H1 (cell line): Measurements from ENCODE around the gene PXDC1. TPM values are rescaled to one million over a fixed set of nuclear protein-coding genes. Genes with fewer than 3 reads are reported as not detected.

ENCODE experiments used
- CTCF ChIA-PET: fragments of 300-600 bp; sonication (Branson Sonifier 250); formaldehyde crosslinking; loops from one replicate; lab custom pipeline; 2021; ENCODE audit not compliant: partially characterized antibody; lab: Charles Lee
- POLR2A ChIA-PET: fragments of 300-600 bp; sonication (Branson Sonifier 250); formaldehyde crosslinking; loops from one replicate; lab custom pipeline; 2021; ENCODE audit warnings: inconsistent platforms; ENCODE audit not compliant: partially characterized antibody; lab: Charles Lee
- DNase-seq, 2 experiments: peaks; one replicate each; pipeline versions ENCODE4 v3.0.0 to v3.0.0-alpha.2; 2010 to 2022; ENCODE audit warnings: low spot score in 2 of 2, low read depth in 1 of 2, mixed read lengths in 1 of 2
- FAIRE-seq: peaks from 2 replicates; lab custom pipeline; 2011; peaks lifted over from hg19 to GRCh38; lab: Jason Lieb, UNC
- H2AFZ ChIP-seq: 2 replicates; pipeline ENCODE4 v1.8.1; 2012; ENCODE audit warnings: low read length, inconsistent platforms
- H2AK5ac ChIP-seq: 2 replicates; pipeline ENCODE4 v1.6.1; 2013; ENCODE audit warnings: low read depth, low read length
- H2BK120ac ChIP-seq: replicated peaks from 2 replicates; pipeline ENCODE3; 2013; ENCODE audit warnings: low read depth, low read length, inconsistent platforms
- H2BK12ac ChIP-seq: 2 replicates; pipeline ENCODE4 v1.6.1; 2013; ENCODE audit warnings: low read depth, low read length
- H2BK15ac ChIP-seq: 2 replicates; pipeline ENCODE4 v1.6.1; 2013; ENCODE audit warnings: low read length
- H2BK20ac ChIP-seq: 2 replicates; pipeline ENCODE4 v1.6.1; 2013; ENCODE audit warnings: low read length
- H2BK5ac ChIP-seq: 2 replicates; pipeline ENCODE4 v1.6.1; 2013; ENCODE audit warnings: low read depth, low read length
- H3K14ac ChIP-seq: 2 replicates; pipeline ENCODE4 v1.6.1; 2013; ENCODE audit warnings: inconsistent platforms; ENCODE audit not compliant: insufficient read length
- H3K18ac ChIP-seq: 2 replicates; pipeline ENCODE4 v1.6.1; 2013; ENCODE audit warnings: low read length; ENCODE audit errors: extremely low read depth
- H3K23ac ChIP-seq: 2 replicates; pipeline ENCODE4 v1.6.1; 2013; ENCODE audit warnings: inconsistent platforms; ENCODE audit not compliant: insufficient read length
- H3K23me2 ChIP-seq: 2 replicates; pipeline ENCODE4 v1.6.1; 2013; ENCODE audit warnings: low read depth, low read length
- H3K27ac ChIP-seq: 2 replicates; pipeline ENCODE4 v1.6.1; 2011; ENCODE audit warnings: low read depth, low read length, inconsistent platforms
- H3K27me3 ChIP-seq, 4 experiments: replicated peaks in 1 of 4; 1 replicate in 1 of 4; 2 replicates in 3 of 4; pipeline versions ENCODE4 v1.6.1 to v1.8.1; 2011 to 2013; ENCODE audit warnings: low read length in 3 of 4, mild to moderate bottlenecking in 3 of 4, inconsistent platforms in 2 of 4, mixed read lengths in 2 of 4, moderate library complexity in 1 of 4; ENCODE audit not compliant: control insufficient read depth in 3 of 4, insufficient read depth in 3 of 4; ENCODE audit errors: extremely low read depth in 1 of 4
- H3K36me3 ChIP-seq, 4 experiments: 2 replicates each; pipeline versions ENCODE4 v1.6.1 to v1.8.1; 2011 to 2013; ENCODE audit warnings: mild to moderate bottlenecking in 4 of 4, low read length in 3 of 4, moderate library complexity in 2 of 4, control low read depth in 1 of 4, inconsistent platforms in 1 of 4; ENCODE audit not compliant: insufficient read depth in 4 of 4, control insufficient read depth in 2 of 4
- H3K4ac ChIP-seq: replicated peaks from 2 replicates; pipeline ENCODE3; 2013; ENCODE audit warnings: low read length, low read depth, mixed read lengths, inconsistent platforms; ENCODE audit not compliant: insufficient read length
- H3K4me1 ChIP-seq, 4 experiments: replicated peaks in 1 of 4; 1 replicate in 1 of 4; 2 replicates in 3 of 4; pipeline versions ENCODE4 v1.6.1 to v1.8.1; 2011 to 2013; ENCODE audit warnings: low read length in 3 of 4, inconsistent platforms in 2 of 4, mixed read lengths in 1 of 4; ENCODE audit not compliant: insufficient read depth in 4 of 4, control insufficient read depth in 3 of 4
- H3K4me2 ChIP-seq, 2 experiments: 2 replicates each; pipeline versions ENCODE4 v1.6.1 to v1.8.1; 2011 to 2013; ENCODE audit warnings: low read depth in 2 of 2, low read length in 2 of 2, control low read depth in 1 of 2, inconsistent platforms in 1 of 2, mild to moderate bottlenecking in 1 of 2; ENCODE audit not compliant: insufficient read depth in 1 of 2
- H3K4me3 ChIP-seq, 4 experiments: fragments of 200-600, 300-600 bp in 1 of 4; sonication (generic), shearing (Covaris generic), sonication (Bioruptor Twin) in 1 of 4; 2 replicates each; pipeline versions ENCODE4 v1.5.1 to v1.8.1; 2011 to 2016; ENCODE audit warnings: low read length in 4 of 4, low read depth in 3 of 4, control low read depth in 2 of 4, inconsistent platforms in 2 of 4, mild to moderate bottlenecking in 2 of 4, mixed read lengths in 1 of 4, moderate library complexity in 1 of 4; ENCODE audit not compliant: insufficient read depth in 2 of 4; ENCODE audit errors: extremely low read depth in 1 of 4
- H3K56ac ChIP-seq: replicated peaks from 2 replicates; pipeline ENCODE3; 2013; ENCODE audit warnings: low read depth, mild to moderate bottlenecking, mixed read lengths, low read length, inconsistent platforms; ENCODE audit not compliant: insufficient read length
- H3K79me1 ChIP-seq: 2 replicates; pipeline ENCODE4 v1.6.1; 2013; ENCODE audit warnings: low read depth, low read length, control low read depth
- H3K79me2 ChIP-seq, 2 experiments: 2 replicates each; pipeline versions ENCODE4 v1.6.1 to v1.8.1; 2012 to 2013; ENCODE audit warnings: low read length in 2 of 2, mild to moderate bottlenecking in 2 of 2, inconsistent platforms in 1 of 2; ENCODE audit not compliant: insufficient read depth in 2 of 2, control insufficient read depth in 1 of 2
- H3K9ac ChIP-seq, 4 experiments: replicated peaks in 1 of 4; 1 replicate in 1 of 4; 2 replicates in 3 of 4; pipeline versions ENCODE4 v1.6.1 to v1.8.1; 2011 to 2013; ENCODE audit warnings: low read depth in 3 of 4, low read length in 3 of 4, control low read depth in 2 of 4, mild to moderate bottlenecking in 2 of 4, moderate library complexity in 2 of 4, inconsistent platforms in 1 of 4; ENCODE audit errors: extremely low read depth in 1 of 4
- H3K9me3 ChIP-seq, 2 experiments: 2 replicates each; pipeline versions ENCODE4 v1.6.1 to v1.8.1; 2012 to 2013; ENCODE audit warnings: mild to moderate bottlenecking in 2 of 2, moderate library complexity in 2 of 2, control low read depth in 1 of 2, inconsistent platforms in 1 of 2, low read depth in 1 of 2, low read length in 1 of 2, mixed read lengths in 1 of 2; ENCODE audit not compliant: insufficient read depth in 2 of 2
- H4K20me1 ChIP-seq, 2 experiments: replicated peaks in 1 of 2; 2 replicates each; pipeline versions ENCODE3 to v1.8.1; 2011 to 2013; ENCODE audit warnings: inconsistent platforms in 2 of 2, low read length in 2 of 2, mild to moderate bottlenecking in 1 of 2; ENCODE audit not compliant: insufficient read depth in 2 of 2, control insufficient read depth in 1 of 2
- H4K5ac ChIP-seq: 2 replicates; pipeline ENCODE4 v1.6.1; 2013; ENCODE audit warnings: low read length, low read depth, mixed read lengths, inconsistent platforms; ENCODE audit not compliant: insufficient read length
- H4K8ac ChIP-seq: 2 replicates; pipeline ENCODE4 v1.8.0; 2013; ENCODE audit warnings: mild to moderate bottlenecking, moderate library complexity, low read length, inconsistent platforms; ENCODE audit not compliant: insufficient read depth; ENCODE audit errors: extremely low read depth
- H4K91ac ChIP-seq: replicated peaks from 2 replicates; pipeline ENCODE3; 2013; ENCODE audit warnings: low read length, mixed read lengths, inconsistent platforms; ENCODE audit not compliant: insufficient read length
- CHD1 ChIP-seq: IDR thresholded peaks from 2 replicates; pipeline ENCODE4 v1.6.1; 2012; ENCODE audit warnings: low read depth, low read length, improper control_type of control experiment
- EZH2 ChIP-seq: fragments of 200-600 bp; sonication (generic); IDR thresholded peaks from 2 replicates; pipeline ENCODE4 v1.7.1; 2012; ENCODE audit warnings: low read depth, mild to moderate bottlenecking, moderate library complexity, low read length, inconsistent platforms; ENCODE audit not compliant: severe bottlenecking
- NRF1 ChIP-seq: IDR thresholded peaks from 2 replicates; pipeline ENCODE4 v1.6.1; 2011; ENCODE audit warnings: mild to moderate bottlenecking, low read depth, low read length, improper control_type of control experiment
- SP4 ChIP-seq: IDR thresholded peaks from 2 replicates; pipeline ENCODE4 v1.6.1; 2012; ENCODE audit warnings: low read length, inconsistent platforms
- TAF7 ChIP-seq: optimal IDR thresholded peaks from 2 replicates; pipeline ENCODE3; 2011; ENCODE audit warnings: low read depth, mild to moderate bottlenecking, inconsistent platforms, low read length, moderate library complexity, borderline replicate concordance
- USF2 ChIP-seq: IDR thresholded peaks from 2 replicates; pipeline ENCODE4 v1.6.1; 2011; ENCODE audit warnings: low read length, improper control_type of control experiment
- YY1 ChIP-seq: IDR thresholded peaks from 2 replicates; pipeline ENCODE4 v1.6.1; 2011; ENCODE audit warnings: low read depth, mild to moderate bottlenecking, low read length
- WGBS, 2 experiments: shearing (Covaris generic) in 1 of 2; methylation state at CpG; one replicate each; pipeline versions ENCODE4 v1.1.6 to v1.1.7; 2013 to 2015; ENCODE audit warnings: low lambda C conversion rate in 2 of 2, mixed read lengths in 2 of 2, inconsistent platforms in 1 of 2, low coverage in 1 of 2, missing lambda C conversion rate in 1 of 2; ENCODE audit not compliant: insufficient replicate concordance in 2 of 2, insufficient coverage in 1 of 2, insufficient read length in 1 of 2; ENCODE audit errors: extremely low coverage in 1 of 2, missing lambda C conversion rate in 1 of 2; 5-methylcytosine and 5-hydroxymethylcytosine counted together
- polyA plus RNA-seq, 7 experiments: library from polyadenylated mRNA; depleted of rRNA in 3 of 7; stranded (reverse) in 5 of 7; unstranded in 2 of 7; fragments of >200 nt in 5 of 7; fragments of 200-250 nt in 2 of 7; gene quantifications; 1 replicate in 5 of 7; 2 replicates in 1 of 7; 4 replicates in 1 of 7; pipeline versions ENCODE4 v1.2.1 to v1.2.3, GENCODE V29; 2011 to 2013; ENCODE audit warnings: missing spikeins in 2 of 7, mixed read lengths in 2 of 7
- total RNA-seq: library from RNA; stranded (reverse); fragmentation: NEBNext Ultra II Directional; extraction: Animal tissue kit (Norgen Biotek cat#: 25700); gene quantifications from 2 replicates; pipeline ENCODE4 v1.2.1, GENCODE V29; 2021

PXDC1 gene
- total and polyA plus RNA-seq, 2 of the 8 experiments (the other 6 are each of a cell fraction or from before 2014, with no cell fraction given) = 1.7 to 2.0 TPM

- FAIRE-seq (no peak), DNase-seq (no peak)
- Histone ChIP-seq H3K23me2 (no peaks in the 10 kb centered on the region), H2BK20ac (no peak overlapping the region), H3K23ac (no peak overlapping the region), H3K36me3 (no peaks in the 10 kb centered on the region), H3K9ac (no peak overlapping the region), H3K9me3 (no peaks in the 10 kb centered on the region), H3K4me2 (no peak overlapping the region), H3K4ac (no peak overlapping the region), H3K4me3 (no peak overlapping the region), H3K27me3 (no peaks in the 10 kb centered on the region), H3K56ac (no peak overlapping the region), H2BK120ac (no peak overlapping the region), H4K20me1 (no peaks in the 10 kb centered on the region), H3K79me1 (no peaks in the 10 kb centered on the region), H4K5ac (no peak overlapping the region), H2AK5ac (no peak overlapping the region), H3K14ac (no peak overlapping the region), H3K27ac (no peak overlapping the region), H4K8ac (no peak overlapping the region), H4K91ac (no peak overlapping the region), H2BK5ac (no peak overlapping the region), H2AFZ (no peak overlapping the region), H2BK12ac (no peak overlapping the region), H2BK15ac (no peak overlapping the region), H3K4me1 (no peaks in the 10 kb centered on the region), H3K18ac (no peak overlapping the region), H3K79me2 (no peaks in the 10 kb centered on the region)
- POLR2A ChIA-PET = no interaction called here
- CTCF ChIA-PET = interaction anchor here (0.5 to 1.1 kb wide), 2 partner anchors 26 to 289 kb away, joined by 3 to 4 read pairs; no protein-coding TSS in a partner anchor
- WGBS, 2 experiments = 87% methylated on average over 1 of the region's 1 CpG; no CpG with 5 or more reads in 1 of the 2 experiments
- TF ChIP-seq YY1 (no peak), TAF7 (no peak), USF2 (no peak), NRF1 (no peak), EZH2 (no peak), SP4 (no peak), CHD1 (no peak)
These were observed 63.7 kb downstream of the PXDC1 start for GRCh38 chr6:3687847-3688246.
